IMR-90 (cell line): Measurements from ENCODE around the gene RUNX2.

Experiments used
- CTCF ChIP-seq: conservative IDR thresholded peaks from 2 replicates; pipeline ENCODE4 v1.5.1; 2012; ENCODE audit warnings: mild to moderate bottlenecking, low read depth, low read length, improper control_type of control experiment
- RFX5 ChIP-seq: IDR thresholded peaks from 2 replicates; pipeline ENCODE4 v1.8.0; 2012; ENCODE audit warnings: low read depth, mild to moderate bottlenecking, low read length, moderate library complexity

GRCh38 chr6:45645302-45645701 is 317.2 kb downstream of the RUNX2 start:
- no peak for TF ChIP-seq CTCF
- no peak for TF ChIP-seq RFX5
